SJSA1 (cell line): Measurements from ENCODE around the gene ARHGEF5. TPM values are rescaled to one million over a fixed set of nuclear protein-coding genes. Genes with fewer than 3 reads are reported as not detected.
"Not testable (repeated sequence)": the region's sequence is repeated elsewhere in the genome, so short reads cannot be mapped to it uniquely, and the experiment has no call there.

Source experiments
- DNase-seq, 2 experiments: peaks; one replicate each; pipeline ENCODE4 v3.0.0-alpha.2; 2015 to 2020; ENCODE audit warnings: low spot score in 2 of 2, low read depth in 1 of 2
- H3K27ac ChIP-seq: fragments of 250-450 bp; sonication (Bioruptor Pico); 2 replicates; pipeline ENCODE4 v1.5.1; 2020; ENCODE audit warnings: mild to moderate bottlenecking, moderate library complexity
- H3K27me3 ChIP-seq: fragments of 250-450 bp; sonication (Bioruptor Pico); replicated peaks from 2 replicates; pipeline ENCODE4 v1.5.1; 2020; ENCODE audit warnings: mild to moderate bottlenecking, moderate library complexity
- H3K36me3 ChIP-seq: fragments of 250-450 bp; sonication (Bioruptor Pico); 2 replicates; pipeline ENCODE4 v1.5.1; 2020; ENCODE audit warnings: mild to moderate bottlenecking
- H3K4me1 ChIP-seq: fragments of 250-450 bp; sonication (Bioruptor Pico); replicated peaks from 2 replicates; pipeline ENCODE4 v1.6.1; 2021; ENCODE audit warnings: mild to moderate bottlenecking
- H3K4me3 ChIP-seq: fragments of 250-450 bp; sonication (Bioruptor Pico); 2 replicates; pipeline ENCODE4 v1.5.1; 2020; ENCODE audit warnings: mild to moderate bottlenecking
- H3K9me3 ChIP-seq: fragments of 250-450 bp; sonication (Bioruptor Pico); replicated peaks from 2 replicates; pipeline ENCODE4 v1.5.1; 2020; ENCODE audit warnings: mild to moderate bottlenecking
- total RNA-seq: library from RNA; depleted of rRNA; stranded (reverse); fragments of >200 nt; shearing (Covaris generic); gene quantifications from 2 replicates; pipeline ENCODE4 v1.2.3, GENCODE V29; 2014; rRNA removed

ARHGEF5 gene
- total RNA-seq = 0.13 and 0.29 TPM in 2 replicates

- DNase-seq, H3K9me3 ChIP-seq, H3K4me3 ChIP-seq, H3K27me3 ChIP-seq, H3K36me3 ChIP-seq, H3K27ac ChIP-seq, H3K4me1 ChIP-seq: not testable (repeated sequence)
Observed at GRCh38 chr7:144355176-144355822, at the start of gene ARHGEF5. Gene ARHGEF5, plus strand, starts transcription at chr7:144355402. Its CDS starts 7,268 bp downstream, at chr7:144362670.

- H3K36me3 ChIP-seq, H3K9me3 ChIP-seq, H3K27me3 ChIP-seq, H3K4me1 ChIP-seq, H3K4me3 ChIP-seq, DNase-seq, H3K27ac ChIP-seq: not testable (repeated sequence)
Observed at GRCh38 chr7:144309702-144310101, 45.5 kb upstream of the ARHGEF5 start.

DNA sequence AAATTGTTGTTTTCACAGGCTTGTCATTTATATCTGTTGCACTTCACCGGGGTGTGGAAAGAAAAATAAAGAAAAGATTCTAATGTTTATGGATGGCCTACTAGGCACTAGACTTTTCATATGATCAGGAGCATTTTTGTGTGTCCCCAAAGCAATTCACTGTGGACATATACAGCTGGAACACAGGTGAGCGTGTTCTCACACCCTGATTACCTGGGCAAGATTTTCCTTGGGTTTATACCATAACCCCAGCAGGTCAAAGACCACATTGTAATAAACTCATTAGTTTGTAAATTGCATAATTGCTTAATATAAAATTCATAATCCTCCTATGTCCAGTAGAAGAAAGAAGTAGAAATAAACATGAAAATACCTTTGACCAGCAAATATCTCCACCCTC is 44.0 kb upstream of the ARHGEF5 start:
- not testable (repeated sequence) for H3K27ac ChIP-seq, H3K27me3 ChIP-seq, H3K4me1 ChIP-seq, H3K36me3 ChIP-seq, H3K4me3 ChIP-seq, DNase-seq, H3K9me3 ChIP-seq

- not testable (repeated sequence) for H3K4me3 ChIP-seq, H3K9me3 ChIP-seq, H3K27ac ChIP-seq
Observed at GRCh38 chr7:144311872-144312469, 43.2 kb upstream of the ARHGEF5 start, which contains the start of gene OR2A1. Gene OR2A1, plus strand, starts transcription at chr7:144312419. Its CDS starts 5,706 bp downstream, at chr7:144318125.

GRCh38 chr7:144317537-144317936 is 37.7 kb upstream of the ARHGEF5 start:
- H3K36me3 ChIP-seq, DNase-seq, H3K4me1 ChIP-seq, H3K27me3 ChIP-seq, H3K9me3 ChIP-seq, H3K4me3 ChIP-seq, H3K27ac ChIP-seq: not testable (repeated sequence)

More at GRCh38 chr7:144311872-144312469, 43.2 kb upstream of the ARHGEF5 start, which contains the start of gene OR2A1:
- not testable (repeated sequence) for H3K36me3 ChIP-seq, H3K4me1 ChIP-seq, DNase-seq, H3K27me3 ChIP-seq

GRCh38 chr7:144319547-144319946 is 35.7 kb upstream of the ARHGEF5 start:
- H3K9me3 ChIP-seq, H3K4me3 ChIP-seq, H3K27me3 ChIP-seq: not testable (repeated sequence)

GRCh38 chr7:144321677-144322206 is 33.5 kb upstream of the ARHGEF5 start:
- H3K27me3 ChIP-seq, DNase-seq, H3K4me3 ChIP-seq, H3K27ac ChIP-seq, H3K36me3 ChIP-seq, H3K9me3 ChIP-seq, H3K4me1 ChIP-seq: not testable (repeated sequence)

More at GRCh38 chr7:144319547-144319946, 35.7 kb upstream of the ARHGEF5 start:
- H3K4me1 ChIP-seq, DNase-seq, H3K27ac ChIP-seq, H3K36me3 ChIP-seq: not testable (repeated sequence)

DNA sequence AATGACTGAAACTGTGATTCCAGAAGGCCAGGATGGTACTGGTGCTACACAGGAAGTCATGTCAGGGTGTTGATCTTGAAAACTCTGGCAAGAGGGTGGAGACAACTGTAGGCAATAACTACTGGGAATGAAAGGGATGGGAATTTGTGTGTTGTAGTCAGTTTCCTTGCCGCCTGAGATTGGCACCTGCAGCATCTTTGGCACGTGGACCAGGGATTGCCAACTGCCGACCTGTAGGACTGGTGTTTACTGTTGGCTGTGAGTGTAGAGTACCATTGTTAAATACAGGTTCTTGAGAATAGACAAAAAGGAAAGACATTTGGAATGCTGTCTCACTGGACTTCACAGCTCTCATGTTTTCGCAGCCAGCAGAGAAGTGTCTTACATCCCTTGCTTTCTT is 31.8 kb upstream of the ARHGEF5 start:
- H3K27me3 ChIP-seq, H3K4me3 ChIP-seq, DNase-seq, H3K36me3 ChIP-seq, H3K4me1 ChIP-seq, H3K27ac ChIP-seq, H3K9me3 ChIP-seq: not testable (repeated sequence)

DNA sequence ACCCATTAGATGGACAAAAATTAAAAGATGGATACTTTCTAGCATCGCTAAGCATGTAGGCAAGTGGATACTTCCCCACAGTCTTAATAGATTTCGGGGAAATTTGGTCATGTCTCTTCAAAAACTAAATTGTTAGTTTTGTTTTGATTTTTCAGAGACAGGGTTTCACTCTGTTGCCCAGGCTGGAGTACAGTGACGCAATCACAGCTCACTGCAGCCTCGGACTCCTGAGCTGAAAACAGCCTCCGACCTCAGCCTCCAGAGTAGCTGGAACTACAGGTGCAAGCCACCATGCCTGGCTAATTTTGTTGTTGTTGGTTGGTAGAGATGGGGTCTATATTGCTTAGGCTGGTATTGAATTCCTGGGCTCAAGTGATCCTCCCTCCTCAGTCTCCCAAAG is 29.3 kb upstream of the ARHGEF5 start:
- not testable (repeated sequence) for DNase-seq, H3K4me1 ChIP-seq, H3K9me3 ChIP-seq, H3K4me3 ChIP-seq, H3K27ac ChIP-seq, H3K27me3 ChIP-seq, H3K36me3 ChIP-seq

- H3K9me3 ChIP-seq, H3K27ac ChIP-seq, H3K4me1 ChIP-seq, DNase-seq, H3K4me3 ChIP-seq, H3K36me3 ChIP-seq, H3K27me3 ChIP-seq: not testable (repeated sequence)
Observed at GRCh38 chr7:144330044-144330443, 25.2 kb upstream of the ARHGEF5 start.

- not testable (repeated sequence) for H3K9me3 ChIP-seq, DNase-seq, H3K36me3 ChIP-seq, H3K27ac ChIP-seq, H3K4me1 ChIP-seq, H3K4me3 ChIP-seq, H3K27me3 ChIP-seq
Observed at GRCh38 chr7:144331221-144331995, 23.8 kb upstream of the ARHGEF5 start.

- H3K4me3 ChIP-seq, H3K27ac ChIP-seq, DNase-seq, H3K27me3 ChIP-seq, H3K4me1 ChIP-seq, H3K9me3 ChIP-seq, H3K36me3 ChIP-seq: not testable (repeated sequence)
Observed at GRCh38 chr7:144331996-144332288, 23.3 kb upstream of the ARHGEF5 start.

DNA sequence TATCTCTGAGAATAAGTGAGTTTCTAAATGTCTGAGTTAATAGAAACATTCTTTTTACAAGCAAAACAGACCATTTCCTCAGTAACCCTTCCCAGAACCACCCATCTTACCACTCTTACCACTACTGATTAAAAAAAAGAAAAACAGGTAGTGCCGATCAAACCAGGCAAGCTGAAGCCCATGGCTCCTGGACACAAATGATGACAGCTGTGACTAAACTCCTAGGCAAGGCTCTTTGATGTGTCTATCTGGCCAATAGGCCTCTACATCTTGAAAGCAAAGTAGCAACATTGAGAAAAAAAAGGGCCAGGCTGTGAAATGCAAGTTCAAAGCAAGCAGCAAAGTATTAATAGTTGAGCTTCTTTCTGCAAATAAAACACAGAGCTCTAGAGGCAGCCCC is 6.6 kb upstream of the ARHGEF5 start:
- H3K9me3 ChIP-seq, H3K27ac ChIP-seq, DNase-seq, H3K4me1 ChIP-seq, H3K4me3 ChIP-seq, H3K36me3 ChIP-seq, H3K27me3 ChIP-seq: not testable (repeated sequence)

GRCh38 chr7:144351667-144352066 is 3.5 kb upstream of the ARHGEF5 start:
- H3K27me3 ChIP-seq, H3K4me3 ChIP-seq, H3K9me3 ChIP-seq, H3K4me1 ChIP-seq, H3K27ac ChIP-seq, H3K36me3 ChIP-seq, DNase-seq: not testable (repeated sequence)
